NCI-H2227 (cell line): ENCODE measurements around the gene TES.
"Not testable (repeated sequence)": the region's sequence is repeated elsewhere in the genome, so short reads cannot be mapped to it uniquely, and the experiment has no call there.

Experiments used
- DNase-seq: peaks from one replicate; lab custom pipeline; 2025; ENCODE audit not compliant: unreplicated experiment; lab: John Stamatoyannopoulos, UW

The TES gene

DNA sequence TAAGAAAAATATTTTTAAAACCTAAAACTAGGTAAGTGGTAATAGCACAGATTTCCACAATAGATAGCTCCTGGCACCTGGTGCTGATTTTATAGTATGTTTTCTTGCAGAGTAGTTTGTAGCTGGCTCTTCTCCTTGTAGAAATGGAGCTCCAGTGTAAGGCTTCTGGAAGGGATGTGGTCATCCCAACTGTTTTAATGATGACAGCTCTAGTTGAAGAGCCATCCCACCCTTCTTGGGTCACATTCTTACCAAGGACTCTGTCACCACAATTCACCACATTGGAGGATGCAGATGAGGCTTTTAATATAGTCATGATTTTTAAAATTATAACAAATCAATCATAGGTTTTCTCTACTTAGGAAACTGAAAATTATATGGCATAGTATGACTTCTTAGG is 31.0 kb downstream of the TES start:
- DNase-seq = no peak

DNA sequence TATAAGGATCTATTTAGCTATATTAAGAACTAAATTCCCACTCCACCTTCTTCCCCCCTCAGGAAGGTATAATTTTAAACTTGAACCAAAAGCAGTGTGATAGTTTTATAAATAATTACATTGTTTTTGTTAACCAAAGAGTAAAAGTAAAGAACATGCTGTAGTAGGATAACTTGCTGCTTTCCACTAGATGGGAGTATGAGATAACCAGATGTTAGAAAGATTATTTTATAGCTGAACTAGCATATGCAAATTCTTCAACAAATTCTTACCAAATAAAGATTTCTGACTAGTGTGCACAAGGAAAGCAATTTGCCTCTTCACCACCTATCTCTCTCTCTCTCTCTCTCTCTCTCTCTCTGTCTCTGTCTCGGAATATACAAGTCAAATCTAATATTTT is 31.8 kb downstream of the TES start:
- no peak for DNase-seq

DNA sequence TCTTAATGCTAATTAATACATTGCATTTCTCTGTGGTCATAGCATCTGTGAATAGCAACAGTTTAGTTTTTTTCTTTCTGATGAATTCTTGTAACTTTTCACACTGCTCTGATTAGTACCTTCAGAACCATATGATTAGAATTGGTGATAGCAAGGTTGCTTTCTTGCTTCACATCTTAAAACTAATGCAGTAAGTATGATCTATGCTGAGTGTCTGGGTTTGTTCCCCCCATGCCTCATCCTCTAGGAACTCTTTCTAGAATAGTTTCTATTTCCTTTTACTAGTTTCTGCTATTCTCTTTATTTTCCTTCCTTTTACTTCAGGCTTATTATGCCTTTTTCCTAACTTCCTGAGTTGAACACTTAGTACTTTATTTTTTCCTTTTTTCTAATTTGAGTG is 32.4 kb downstream of the TES start:
- no peak for DNase-seq

DNA sequence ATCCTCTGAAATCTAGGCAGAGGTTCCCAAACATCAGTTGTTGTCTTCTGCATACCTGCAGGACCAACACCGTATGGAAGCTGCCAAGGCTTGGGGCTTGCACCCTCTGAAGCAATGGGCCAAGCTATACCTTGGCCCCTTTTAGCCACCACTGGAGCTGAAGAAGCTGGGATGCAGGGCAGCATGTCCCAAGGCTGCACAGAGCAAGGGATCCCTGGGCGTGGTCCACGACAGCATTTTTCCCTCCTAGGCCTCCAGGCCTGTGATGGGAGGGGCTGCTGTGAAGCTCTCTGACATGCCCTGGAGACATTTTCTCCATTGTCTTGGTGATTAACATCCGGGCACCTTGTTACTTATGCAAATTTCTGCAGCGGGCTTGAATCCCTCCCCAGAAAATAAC is 34.5 kb downstream of the TES start:
- not testable (repeated sequence) for DNase-seq

DNA sequence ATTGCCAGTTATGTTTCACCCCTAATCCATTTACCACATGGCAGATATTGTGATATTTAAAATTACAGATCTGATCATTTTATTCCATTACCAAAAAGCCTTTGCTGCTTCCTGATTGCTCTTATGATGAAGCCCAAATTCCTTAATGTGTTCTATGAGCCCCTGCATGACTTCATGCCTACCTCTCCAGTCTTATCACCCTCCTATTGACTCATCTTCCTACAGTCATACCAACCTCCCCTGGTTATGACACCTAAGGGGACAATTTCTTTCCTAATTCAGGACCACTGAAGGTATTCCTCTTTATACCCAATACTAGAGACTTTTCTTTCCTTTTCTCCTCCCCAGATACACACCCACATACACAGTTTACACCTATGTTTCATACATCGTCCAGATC is 36.0 kb downstream of the TES start:
- DNase-seq = no peak

DNA sequence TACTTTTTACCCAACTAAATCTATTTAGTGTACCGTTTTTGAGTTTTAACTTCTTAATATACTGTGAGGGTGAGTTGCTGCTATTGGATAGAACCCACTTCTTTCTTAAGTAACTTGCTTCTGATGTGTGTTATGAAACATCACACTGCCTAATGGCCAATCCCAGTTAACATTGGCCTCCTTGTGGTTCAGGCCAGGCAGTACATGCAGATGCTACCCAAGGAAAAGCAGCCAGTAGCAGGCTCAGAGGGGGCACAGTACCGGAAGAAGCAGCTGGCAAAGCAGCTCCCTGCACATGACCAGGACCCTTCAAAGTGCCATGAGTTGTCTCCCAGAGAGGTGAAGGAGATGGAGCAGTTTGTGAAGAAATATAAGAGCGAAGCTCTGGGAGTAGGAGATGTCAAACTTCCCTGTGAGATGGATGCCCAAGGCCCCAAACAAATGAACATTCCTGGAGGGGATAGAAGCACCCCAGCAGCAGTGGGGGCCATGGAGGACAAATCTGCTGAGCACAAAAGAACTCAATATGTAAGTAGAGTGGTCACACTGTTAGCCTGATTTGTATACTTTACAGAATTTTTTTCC is 39.7 kb downstream of the TES start:
- no peak for DNase-seq

DNA sequence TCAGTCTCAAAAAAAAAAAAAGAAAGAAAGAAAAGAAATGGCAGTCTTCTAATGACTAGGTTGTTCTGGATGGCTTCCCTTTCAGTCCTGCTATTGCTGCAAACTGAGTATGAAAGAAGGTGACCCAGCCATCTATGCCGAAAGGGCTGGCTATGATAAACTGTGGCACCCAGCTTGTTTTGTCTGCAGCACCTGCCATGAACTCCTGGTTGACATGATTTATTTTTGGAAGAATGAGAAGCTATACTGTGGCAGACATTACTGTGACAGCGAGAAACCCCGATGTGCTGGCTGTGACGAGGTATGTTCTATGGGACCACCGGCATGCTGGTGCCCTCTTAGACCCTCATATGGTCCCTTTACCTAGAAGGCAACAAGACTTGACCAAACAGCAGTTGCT is 41.3 kb downstream of the TES start:
- DNase-seq = no peak

DNA sequence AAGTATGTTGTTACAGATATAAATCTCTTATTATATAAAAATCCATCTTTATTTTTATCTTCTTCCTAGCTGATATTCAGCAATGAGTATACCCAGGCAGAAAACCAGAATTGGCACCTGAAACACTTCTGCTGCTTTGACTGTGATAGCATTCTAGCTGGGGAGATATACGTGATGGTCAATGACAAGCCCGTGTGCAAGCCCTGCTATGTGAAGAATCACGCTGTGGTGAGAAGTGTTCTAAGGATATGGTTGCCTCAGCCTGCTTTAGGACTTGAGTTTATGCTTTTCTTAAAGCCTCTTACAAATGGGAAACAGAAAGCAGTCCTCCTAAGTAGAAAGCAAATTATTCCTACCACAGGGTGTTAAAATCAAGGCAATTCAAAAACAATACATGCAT is 41.9 kb downstream of the TES start:
- no peak for DNase-seq

DNA sequence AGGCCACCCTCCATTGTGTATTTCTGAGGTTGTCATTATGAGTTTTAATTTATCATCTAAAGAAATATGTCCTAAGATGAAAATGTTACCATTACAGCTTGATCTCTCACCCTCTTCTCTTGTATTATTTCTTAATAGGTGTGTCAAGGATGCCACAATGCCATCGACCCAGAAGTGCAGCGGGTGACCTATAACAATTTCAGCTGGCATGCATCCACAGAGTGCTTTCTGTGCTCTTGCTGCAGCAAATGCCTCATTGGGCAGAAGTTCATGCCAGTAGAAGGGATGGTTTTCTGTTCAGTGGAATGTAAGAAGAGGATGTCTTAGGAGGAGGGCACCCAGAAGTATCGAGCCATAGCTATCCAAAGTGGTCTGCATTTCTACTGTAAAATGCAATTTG is 46.8 kb downstream of the TES start:
- DNase-seq = no peak

DNA sequence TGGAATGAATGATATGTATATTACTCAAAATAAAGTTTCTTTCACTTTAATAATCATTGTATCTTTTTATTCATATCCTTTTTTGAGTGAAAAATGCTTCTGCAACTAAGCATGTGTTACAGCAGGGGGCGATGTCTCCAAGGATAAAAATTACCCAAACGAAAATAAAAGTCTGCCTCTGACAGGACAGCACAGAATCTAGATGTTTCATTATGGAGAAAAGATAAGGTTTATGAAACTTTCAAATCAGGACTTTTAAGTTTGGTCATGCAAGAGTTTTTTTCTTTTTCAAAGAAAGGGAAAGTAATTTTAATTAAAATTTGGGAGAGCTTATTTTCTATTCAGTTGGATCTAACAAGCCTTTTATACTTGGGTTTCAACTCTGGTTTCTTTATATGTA is 48.4 kb downstream of the TES start:
- DNase-seq = no peak

DNA sequence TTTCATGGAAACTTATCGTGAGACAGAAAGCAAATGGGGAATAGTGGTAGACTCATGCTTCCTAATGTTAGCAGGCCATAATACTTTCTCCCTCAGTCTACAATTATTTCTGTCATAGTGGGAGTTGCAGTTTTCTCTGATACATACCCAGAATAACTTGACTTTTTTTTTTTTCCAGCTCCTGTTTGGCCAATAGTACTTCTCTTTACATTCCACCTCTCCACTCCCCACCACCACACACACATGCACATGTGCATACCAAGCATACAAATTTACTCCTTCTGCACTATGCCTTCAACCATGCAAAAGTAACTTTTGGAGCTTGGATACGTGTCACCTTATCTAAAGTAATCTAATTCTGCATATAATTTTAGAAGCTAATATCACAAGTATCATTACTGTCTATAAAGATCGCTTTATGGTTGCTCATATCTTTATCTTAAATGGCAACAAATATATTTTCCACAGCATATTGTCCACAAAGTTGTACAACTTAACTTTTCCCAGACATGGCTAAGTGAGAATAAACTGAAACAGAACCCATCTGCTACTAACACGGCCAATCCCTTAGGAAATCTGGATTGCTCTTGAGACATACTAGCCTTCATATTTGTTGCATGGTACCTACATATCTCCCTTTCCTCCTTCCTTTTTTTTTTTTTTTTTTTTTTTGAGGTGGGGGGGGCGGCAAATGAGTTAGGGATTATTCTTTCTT is 49.0 kb downstream of the TES start:
- DNase-seq = no peak

DNA sequence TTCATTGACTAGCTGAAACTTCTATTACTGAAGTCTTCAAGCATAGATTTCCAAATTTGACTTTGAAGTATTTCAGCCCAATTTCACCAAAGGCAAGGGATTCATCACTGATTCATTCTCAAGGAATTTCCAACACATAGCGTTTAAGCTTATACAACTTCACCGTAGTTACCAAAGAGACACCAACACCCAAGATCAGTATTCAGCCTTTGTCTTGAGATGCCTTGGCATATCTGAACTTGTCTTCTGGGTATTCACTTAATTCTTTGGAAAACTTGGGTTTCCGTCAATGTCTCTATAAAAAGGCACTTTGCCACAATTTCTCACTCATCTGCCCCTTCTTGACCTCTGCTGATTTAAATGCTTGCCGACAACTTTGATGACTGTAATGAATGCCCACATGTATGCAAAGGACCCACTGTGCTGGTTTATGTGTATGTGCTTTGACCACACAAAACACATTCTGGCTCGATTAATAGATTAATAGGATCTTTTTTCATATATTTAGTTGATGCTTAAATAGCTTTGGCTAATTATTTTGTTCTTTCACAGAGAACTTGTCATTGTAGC is 49.6 kb downstream of the TES start:
- DNase-seq = no peak

DNA sequence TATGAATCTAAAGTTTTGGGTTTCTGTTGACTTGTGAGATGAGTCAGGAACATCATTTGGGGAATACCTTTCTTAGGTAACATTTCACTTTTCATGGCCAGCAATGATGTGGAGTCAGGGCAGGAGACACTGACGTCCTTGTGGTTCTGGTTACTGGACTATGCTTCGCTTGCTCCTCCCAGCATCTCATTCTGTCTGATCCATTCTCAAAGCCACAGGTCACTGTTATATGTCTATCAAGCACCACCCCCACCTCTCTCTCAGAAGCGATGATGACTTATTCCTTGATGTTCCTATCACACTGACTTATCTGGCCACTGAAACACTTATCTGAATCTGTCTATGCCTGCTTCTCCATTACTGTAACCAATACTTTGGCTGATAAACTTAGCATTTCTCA is 51.6 kb downstream of the TES start:
- no peak for DNase-seq

DNA sequence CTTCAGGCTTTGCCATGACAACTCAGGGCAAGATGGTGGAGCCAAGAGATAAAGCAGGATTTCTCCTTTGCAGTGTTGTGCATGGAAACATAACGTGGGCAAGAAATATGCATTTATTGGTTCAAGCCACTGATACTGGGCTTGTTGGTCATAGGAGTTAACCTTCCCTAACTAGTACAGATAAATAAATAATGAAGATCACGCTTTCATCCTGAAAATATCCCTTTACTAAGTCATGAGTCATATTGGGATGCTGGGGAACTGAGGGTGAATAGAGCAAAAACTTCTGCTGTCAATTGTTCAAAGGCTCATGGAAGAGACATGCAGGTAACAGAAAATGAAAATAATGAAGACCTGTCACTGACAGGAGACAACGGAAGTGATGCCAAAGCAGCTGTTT is 55.5 kb downstream of the TES start:
- DNase-seq = no peak

DNA sequence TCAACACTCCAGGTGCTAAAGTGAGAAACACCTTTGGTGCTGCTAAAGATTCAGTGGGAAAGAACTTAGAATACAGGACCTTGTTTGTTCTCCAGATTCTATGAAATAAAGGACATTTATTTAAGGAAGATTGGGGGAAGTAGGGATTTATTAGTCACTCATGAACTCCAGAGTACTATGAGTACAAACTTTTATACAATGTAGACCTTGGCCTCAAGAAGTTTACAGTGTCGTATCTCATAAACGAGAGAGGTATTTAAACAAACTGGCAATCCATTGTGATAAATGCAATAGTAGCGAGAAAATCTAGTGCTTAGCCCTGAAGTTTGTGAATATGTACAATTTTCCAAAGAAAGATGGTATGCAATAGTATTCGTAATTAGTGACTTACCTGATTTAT is 59.1 kb downstream of the TES start:
- no peak for DNase-seq

DNA sequence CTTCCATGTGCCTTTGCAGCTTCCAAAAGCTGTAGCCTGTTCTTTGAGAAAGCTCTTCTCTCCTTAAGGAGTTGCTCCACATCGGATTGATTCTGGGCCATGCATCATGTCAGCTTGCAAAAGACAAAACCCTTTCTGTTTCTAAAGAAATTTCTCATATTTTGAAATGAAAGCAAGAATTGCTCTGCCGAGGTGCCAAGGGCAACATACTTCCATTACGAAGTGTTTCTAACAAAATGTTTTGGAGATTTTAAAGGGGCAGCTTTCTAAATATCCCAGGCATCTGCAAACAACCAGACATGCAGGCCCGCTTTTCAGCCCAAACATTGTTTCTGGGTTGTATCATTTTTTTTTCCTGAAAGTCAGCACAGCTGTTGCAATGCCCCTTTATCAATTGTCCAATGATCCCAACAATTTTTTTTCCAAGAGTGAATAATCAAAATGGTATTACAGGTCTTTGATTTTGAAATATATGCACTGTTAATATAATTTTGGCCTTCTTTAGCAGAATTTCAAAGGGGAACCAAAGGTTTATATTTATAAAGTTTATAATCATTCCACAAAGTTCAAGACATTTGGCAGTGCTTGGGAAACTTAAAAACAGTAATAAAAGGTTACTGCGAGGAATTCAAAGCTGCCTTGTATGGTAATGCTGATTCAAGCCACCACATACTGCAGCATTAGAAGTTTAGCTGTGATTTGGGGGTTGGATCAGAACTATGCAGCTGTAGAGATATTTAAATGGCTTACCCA is 61.0 kb downstream of the TES start:
- no peak for DNase-seq

DNA sequence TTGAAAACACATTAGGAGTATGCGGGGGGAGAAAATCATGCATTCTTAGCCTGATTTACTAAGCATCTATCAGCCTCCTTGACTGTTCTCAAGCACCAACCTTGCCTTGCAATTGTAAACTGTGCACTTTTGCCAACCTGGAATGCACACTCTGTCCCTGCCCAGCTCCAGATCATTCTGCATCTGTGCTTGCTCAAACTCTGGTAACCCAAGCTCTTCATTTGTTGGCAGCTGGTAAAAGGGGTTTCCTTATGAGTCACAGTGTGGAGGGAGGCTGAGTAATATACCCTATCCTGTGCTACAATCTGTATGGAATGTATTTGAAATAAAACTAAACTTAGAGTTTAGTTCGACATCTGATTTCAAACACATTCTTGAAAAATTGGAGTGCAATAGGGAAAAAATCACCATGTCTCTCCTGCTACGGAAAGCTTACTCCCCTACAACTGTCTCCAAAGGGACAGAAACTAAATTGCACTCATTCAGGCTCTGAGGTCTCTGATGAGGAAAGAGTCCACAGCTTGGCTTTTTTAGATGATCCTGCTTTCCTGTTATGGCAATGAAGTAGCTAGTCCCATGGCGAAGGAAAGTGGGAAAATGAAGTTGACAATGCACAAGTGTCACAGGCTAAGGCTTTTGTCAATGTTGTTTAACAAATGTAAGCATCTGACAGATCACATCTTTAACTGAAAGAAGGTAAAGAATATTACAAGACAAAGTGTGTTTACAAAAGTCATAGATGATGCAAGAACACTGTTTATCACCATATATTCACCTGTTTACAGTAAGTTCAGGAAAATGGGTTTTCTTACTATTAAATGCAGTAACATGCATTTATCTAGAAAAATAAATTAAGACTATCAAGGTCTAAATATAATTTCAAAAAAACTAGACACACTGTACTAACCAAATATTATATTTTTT is 61.9 kb downstream of the TES start:
- DNase-seq = no peak

DNA sequence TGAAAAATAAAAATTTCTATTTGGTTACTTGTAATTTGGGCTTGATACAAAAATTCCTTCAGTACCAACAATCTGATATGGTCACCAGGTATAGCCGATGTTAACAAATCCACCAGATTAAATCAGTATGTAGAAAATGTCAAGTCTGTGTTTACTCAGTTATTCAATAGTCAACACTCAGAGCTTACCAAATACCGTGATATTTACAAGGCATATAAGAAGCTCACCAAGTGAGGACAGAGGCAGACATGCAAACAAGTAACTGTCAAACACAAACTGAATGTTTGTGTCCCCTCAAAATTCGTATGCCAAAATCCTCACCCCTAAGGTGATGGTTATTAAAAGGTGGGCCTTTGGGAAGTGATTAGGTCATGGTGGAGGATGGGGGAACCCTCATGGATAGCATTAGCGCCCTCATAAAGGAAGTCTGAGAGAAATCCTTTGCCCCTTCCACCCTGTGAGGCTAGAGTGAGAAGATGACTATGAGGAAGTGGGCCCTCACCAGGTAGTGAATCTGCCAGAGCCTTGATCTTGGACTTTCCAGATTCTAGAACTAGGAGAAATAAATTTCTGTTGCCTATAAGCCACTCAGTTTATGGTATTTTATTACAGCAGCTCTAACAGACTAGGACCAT is 63.1 kb downstream of the TES start:
- no peak for DNase-seq

DNA sequence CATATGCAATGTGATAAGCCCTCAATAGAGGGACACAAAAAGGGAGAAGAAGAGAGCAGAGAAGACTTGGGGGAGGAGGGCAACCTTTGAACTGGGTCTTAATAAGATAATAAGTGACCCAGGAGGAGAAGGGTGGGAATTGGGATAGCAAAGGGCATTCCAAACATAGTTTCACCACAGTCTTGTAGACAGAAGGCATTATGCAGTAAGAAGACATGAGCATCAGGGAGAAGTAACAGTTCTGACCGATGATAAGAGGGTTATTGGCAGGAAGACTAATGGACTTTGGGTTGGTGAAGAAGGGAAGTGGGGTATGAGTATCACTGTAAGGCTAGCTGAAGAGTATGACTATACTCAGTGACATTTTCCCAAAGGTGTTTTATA is 63.6 kb downstream of the TES start:
- no peak for DNase-seq

DNA sequence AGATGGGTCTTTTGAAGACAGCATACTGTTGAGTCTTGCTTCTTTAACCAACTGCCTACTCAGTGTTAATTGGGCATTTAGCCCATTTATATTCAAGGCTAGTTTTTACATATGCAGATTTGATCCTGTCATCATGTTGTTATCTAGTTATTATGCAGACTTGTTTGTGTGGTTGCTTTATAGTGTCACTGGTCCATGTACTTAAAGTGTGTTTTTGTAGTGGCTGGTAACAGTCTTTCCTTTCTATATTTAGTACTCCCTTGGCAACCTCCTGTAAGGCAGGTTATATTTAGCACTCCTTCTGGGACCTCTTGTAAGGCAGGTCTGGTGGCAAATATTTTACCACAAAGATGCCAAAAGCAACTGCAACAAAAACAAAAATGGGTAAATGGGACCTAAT is 66.7 kb downstream of the TES start:
- DNase-seq = no peak

DNA sequence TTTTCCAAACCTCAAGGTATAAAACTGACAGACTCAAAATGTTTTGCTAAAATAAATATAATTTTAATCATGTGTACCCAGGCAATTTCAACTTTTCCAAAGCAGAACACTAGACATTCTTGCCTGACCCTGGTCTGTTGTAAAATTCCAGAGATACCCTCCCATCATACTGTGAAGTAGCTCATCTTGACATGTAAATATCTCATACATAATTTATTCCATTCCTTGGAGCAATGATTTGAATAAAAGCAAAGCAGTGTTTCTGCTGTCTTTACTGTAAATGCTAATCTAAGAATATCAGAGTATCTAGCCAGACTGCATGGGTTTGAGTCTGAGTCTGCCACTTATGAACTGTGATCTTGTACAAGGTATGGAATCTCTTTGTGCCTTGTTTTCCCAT is 68.9 kb downstream of the TES start:
- no peak for DNase-seq
